Caco-2 (cell line): ENCODE results near the gene ST8SIA1. TPM values are rescaled to one million over a fixed set of nuclear protein-coding genes. Genes with fewer than 3 reads are reported as not detected.

Experiments used
- BruUV-seq: library from RNA; stranded (reverse); fragments of 400-500 nt; replicated peaks from 2 replicates; lab custom pipeline; 2021; lab: Mats Ljungman, UMichigan
- CTCF ChIA-PET: fragments of 300-600 bp; sonication (Branson Sonifier 250); formaldehyde crosslinking; loops from one replicate; lab custom pipeline; 2022; ENCODE audit warnings: antibody characterized with exemption; lab: Charles Lee
- POLR2A ChIA-PET: fragments of 300-600 bp; sonication (Branson Sonifier 250); formaldehyde crosslinking; loops from one replicate; lab custom pipeline; 2022; ENCODE audit warnings: antibody characterized with exemption; lab: Charles Lee
- DNase-seq, 2 experiments: peaks; one replicate each; pipeline versions ENCODE4 v3.0.0 to v3.0.0-alpha.2; 2020 to 2022
- H3K27me3 ChIP-seq: replicated peaks from 2 replicates; pipeline ENCODE4 v1.6.0; 2011; ENCODE audit warnings: low read length; ENCODE audit not compliant: control insufficient read depth, insufficient read depth
- H3K36me3 ChIP-seq: 2 replicates; pipeline ENCODE4 v1.5.1; 2011; ENCODE audit warnings: low read length; ENCODE audit not compliant: control insufficient read depth, insufficient read depth
- H3K4me1 ChIP-seq: fragments of 250-450 bp; sonication (Bioruptor Pico); 2 replicates; pipeline ENCODE4 v1.5.1; 2020; ENCODE audit warnings: mild to moderate bottlenecking
- H3K4me3 ChIP-seq: 2 replicates; pipeline ENCODE4 v1.5.1; 2011; ENCODE audit warnings: low read depth, mild to moderate bottlenecking, control low read depth, low read length
- H3K9me3 ChIP-seq: fragments of 250-450 bp; sonication (Bioruptor Pico); 2 replicates; pipeline ENCODE4 v1.5.1; 2020; ENCODE audit warnings: mild to moderate bottlenecking, moderate library complexity
- H3K27ac Mint-ChIP-seq: one replicate; pipeline ENCODE4 v1.8.0; 2022; ENCODE audit warnings: mixed read lengths; ENCODE audit not compliant: unreplicated experiment
- H3K27me3 Mint-ChIP-seq: one replicate; pipeline ENCODE4 v1.8.0; 2022; ENCODE audit warnings: mixed read lengths; ENCODE audit not compliant: insufficient read depth, unreplicated experiment
- H3K36me3 Mint-ChIP-seq: one replicate; pipeline ENCODE4 v1.8.0; 2022; ENCODE audit warnings: mild to moderate bottlenecking, mixed read lengths; ENCODE audit not compliant: insufficient read depth, unreplicated experiment
- H3K4me1 Mint-ChIP-seq: one replicate; pipeline ENCODE4 v1.8.0; 2022; ENCODE audit warnings: low read depth, mixed read lengths; ENCODE audit not compliant: unreplicated experiment
- H3K4me3 Mint-ChIP-seq: one replicate; pipeline ENCODE4 v1.8.0; 2022; ENCODE audit warnings: mild to moderate bottlenecking, moderate library complexity, mixed read lengths; ENCODE audit not compliant: unreplicated experiment
- H3K9me3 Mint-ChIP-seq: one replicate; pipeline ENCODE4 v1.8.0; 2022; ENCODE audit warnings: mixed read lengths; ENCODE audit not compliant: unreplicated experiment
- intact Hi-C: fragments of 100-400 bp; cut with micrococcal nuclease; formaldehyde crosslinking; loops from one replicate; pipeline ENCODE4 v1.10.0; 2022; ENCODE audit not compliant: unreplicated experiment
- total RNA-seq: library from RNA; stranded (reverse); gene quantifications from 2 replicates; pipeline ENCODE4 v1.2.3, GENCODE V29; 2022
- TF ChIP-seq, protein P1 (sequence below), 2 experiments: fragments of 200-600 bp in 1 of 2; IDR thresholded peaks; 1 replicate in 1 of 2; 2 replicates in 1 of 2; pipeline versions ENCODE4 v1.5.1 to v1.8.0; 2011 to 2022; ENCODE audit warnings: antibody characterized with exemption in 1 of 2, control low read depth in 1 of 2, inconsistent platforms in 1 of 2, low read depth in 1 of 2, low read length in 1 of 2, mild to moderate bottlenecking in 1 of 2, moderate library complexity in 1 of 2; ENCODE audit not compliant: insufficient read depth in 1 of 2, severe bottlenecking in 1 of 2, unreplicated experiment in 1 of 2

Gene ST8SIA1
- total RNA-seq, 1 experiment from 2014 or later = not detected

DNA sequence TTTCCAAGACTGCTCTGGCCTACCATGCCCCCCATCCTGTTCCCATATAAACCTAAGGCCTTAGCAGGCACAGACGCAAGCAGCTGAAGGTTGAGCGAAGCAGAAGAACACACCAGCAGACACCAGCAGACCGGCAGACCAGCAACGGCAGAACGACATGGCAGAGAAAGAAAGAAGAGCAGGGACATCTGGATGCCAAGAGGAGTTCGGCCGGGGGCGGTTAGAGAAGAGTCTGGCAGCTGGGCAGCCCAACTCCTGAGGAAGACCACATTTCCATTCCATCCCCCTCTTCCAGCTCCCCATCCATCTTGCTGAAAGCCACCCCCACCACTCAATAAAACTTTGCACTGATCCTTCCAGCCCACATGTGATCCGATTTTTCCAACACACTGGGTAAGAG is 5.2 kb upstream of the ST8SIA1 start:
- no peaks in the 10 kb centered on the region; the same call in 1 of the 2 replicates for H3K27me3 ChIP-seq
- Mint-ChIP-seq H3K4me1 (no peaks in the 10 kb centered on the region), H3K36me3 (no peaks in the 10 kb centered on the region), H3K9me3 (peaks cover 17% of the 10 kb centered on the region), H3K4me3 (no peak overlapping the region), H3K27me3 (peaks cover 33% of the 10 kb centered on the region), H3K27ac (no peak overlapping the region)
- ChIA-PET CTCF (no interaction called here), POLR2A (no interaction called here)
- no peak overlapping the region for H3K4me3 ChIP-seq
- no TSS peak for BruUV-seq
- no peaks in the 10 kb centered on the region for H3K36me3 ChIP-seq
- TF ChIP-seq, protein P1, sequence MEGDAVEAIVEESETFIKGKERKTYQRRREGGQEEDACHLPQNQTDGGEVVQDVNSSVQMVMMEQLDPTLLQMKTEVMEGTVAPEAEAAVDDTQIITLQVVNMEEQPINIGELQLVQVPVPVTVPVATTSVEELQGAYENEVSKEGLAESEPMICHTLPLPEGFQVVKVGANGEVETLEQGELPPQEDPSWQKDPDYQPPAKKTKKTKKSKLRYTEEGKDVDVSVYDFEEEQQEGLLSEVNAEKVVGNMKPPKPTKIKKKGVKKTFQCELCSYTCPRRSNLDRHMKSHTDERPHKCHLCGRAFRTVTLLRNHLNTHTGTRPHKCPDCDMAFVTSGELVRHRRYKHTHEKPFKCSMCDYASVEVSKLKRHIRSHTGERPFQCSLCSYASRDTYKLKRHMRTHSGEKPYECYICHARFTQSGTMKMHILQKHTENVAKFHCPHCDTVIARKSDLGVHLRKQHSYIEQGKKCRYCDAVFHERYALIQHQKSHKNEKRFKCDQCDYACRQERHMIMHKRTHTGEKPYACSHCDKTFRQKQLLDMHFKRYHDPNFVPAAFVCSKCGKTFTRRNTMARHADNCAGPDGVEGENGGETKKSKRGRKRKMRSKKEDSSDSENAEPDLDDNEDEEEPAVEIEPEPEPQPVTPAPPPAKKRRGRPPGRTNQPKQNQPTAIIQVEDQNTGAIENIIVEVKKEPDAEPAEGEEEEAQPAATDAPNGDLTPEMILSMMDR (IDR thresholded peaks at IDR 0.05; ENCODE audit: insufficient read depth in 1 of 2, low read depth in 1 of 2, low read length in 1 of 2, severe bottlenecking in 1 of 2, unreplicated experiment in 1 of 2) = no peak
- intact Hi-C loops = loop anchor here (5.0 kb wide), 1 partner anchor 217 kb away; no protein-coding TSS in a partner anchor
- H3K4me1 ChIP-seq = peaks cover 6% of the 10 kb centered on the region; the same call in 1 of the 2 replicates
- no peak for DNase-seq
- no peaks in the 10 kb centered on the region; the same call in 1 of the 2 replicates for H3K9me3 ChIP-seq

- Histone ChIP-seq H3K4me3 (no peak overlapping the region; the same call in 1 of the 2 replicates), H3K4me1 (peaks cover 6% of the 10 kb centered on the region; the same call in 1 of the 2 replicates), H3K27me3 (no peaks in the 10 kb centered on the region; the same call in 1 of the 2 replicates), H3K9me3 (no peaks in the 10 kb centered on the region; the same call in 1 of the 2 replicates), H3K36me3 (no peaks in the 10 kb centered on the region)
- intact Hi-C loops = loop anchor here (1.0 to 5.0 kb wide), 5 partner anchors 108 to 638 kb away; no protein-coding TSS in a partner anchor
- Mint-ChIP-seq H3K4me1 (no peaks in the 10 kb centered on the region), H3K4me3 (peak overlapping the region; percentile 82), H3K27ac (no peak overlapping the region), H3K36me3 (no peaks in the 10 kb centered on the region), H3K27me3 (peaks cover 26% of the 10 kb centered on the region), H3K9me3 (peaks cover under 1% of the 10 kb centered on the region)
- no TSS peak for BruUV-seq
- DNase-seq = peak in 1 of 2 experiments; percentile 14
- ChIA-PET POLR2A (no interaction called here), CTCF (interaction anchor here (0.7 to 1.2 kb wide), 8 partner anchors 108 to 638 kb away, joined by 3 to 7 read pairs (median 4); no protein-coding TSS in a partner anchor)
- TF ChIP-seq, protein P1 (IDR thresholded peaks at IDR 0.05; ENCODE audit: insufficient read depth in 1 of 2, low read depth in 1 of 2, low read length in 1 of 2, severe bottlenecking in 1 of 2, unreplicated experiment in 1 of 2) = peak in 1 of 2 experiments; percentile 6
Measured at GRCh38 chr12:22335794-22336166, 1.3 kb upstream of the ST8SIA1 start.

- Histone ChIP-seq H3K4me3 (no peak overlapping the region), H3K4me1 (peaks cover 6% of the 10 kb centered on the region; the same call in 1 of the 2 replicates), H3K9me3 (no peaks in the 10 kb centered on the region), H3K36me3 (no peaks in the 10 kb centered on the region), H3K27me3 (no peaks in the 10 kb centered on the region)
- TF ChIP-seq, protein P1 (IDR thresholded peaks at IDR 0.05; ENCODE audit: insufficient read depth in 1 of 2, low read depth in 1 of 2, low read length in 1 of 2, severe bottlenecking in 1 of 2, unreplicated experiment in 1 of 2) = no peak
- no peak overlapping the region for H3K27ac Mint-ChIP-seq
- intact Hi-C loops = no loop called here
- no peaks in the 10 kb centered on the region for H3K9me3 Mint-ChIP-seq
- peak overlapping the region; percentile 59 for H3K4me3 Mint-ChIP-seq
- H3K27me3 Mint-ChIP-seq = peaks cover 23% of the 10 kb centered on the region
- ChIA-PET POLR2A (no interaction called here), CTCF (no interaction called here)
- H3K36me3 Mint-ChIP-seq = no peaks in the 10 kb centered on the region
- no peak for DNase-seq
- BruUV-seq = no TSS peak
- no peaks in the 10 kb centered on the region for H3K4me1 Mint-ChIP-seq
Measured at GRCh38 chr12:22333713-22334409, 646 bp downstream of the ST8SIA1 start.
